ACC112 (cell line): ENCODE data around the gene SLC6A8.
"Not testable (repeated sequence)": the region's sequence is repeated elsewhere in the genome, so short reads cannot be mapped to it uniquely, and the experiment has no call there.

Experiments
- H2AFZ ChIP-seq: fragments of 200-600 bp; sonication (generic); one replicate; pipeline ENCODE4 v1.6.0; 2017; ENCODE audit warnings: antibody characterized with exemption, low read length; ENCODE audit not compliant: unreplicated experiment
- H3K27ac ChIP-seq: fragments of 200-600 bp; sonication (generic); 2 replicates; pipeline ENCODE4 v1.5.1; 2014; ENCODE audit warnings: low read depth, mild to moderate bottlenecking, antibody characterized with exemption, low read length, moderate library complexity
- H3K27me3 ChIP-seq: fragments of 200-600 bp; sonication (generic); 2 replicates; pipeline ENCODE4 v1.6.1; 2014; ENCODE audit warnings: mild to moderate bottlenecking, antibody characterized with exemption, low read length, moderate library complexity, mixed read lengths; ENCODE audit not compliant: insufficient read depth
- H3K36me3 ChIP-seq: fragments of 200-600 bp; sonication (generic); 2 replicates; pipeline ENCODE4 v1.6.1; 2016; ENCODE audit warnings: mild to moderate bottlenecking, antibody characterized with exemption, low read length, moderate library complexity, mixed read lengths; ENCODE audit not compliant: insufficient read depth
- H3K4me1 ChIP-seq: fragments of 200-600 bp; sonication (generic); one replicate; pipeline ENCODE4 v1.6.1; 2016; ENCODE audit warnings: low read length, mixed read lengths; ENCODE audit not compliant: insufficient read depth, unreplicated experiment, control insufficient read depth
- H3K4me3 ChIP-seq: fragments of 200-600 bp; sonication (generic); 2 replicates; pipeline ENCODE4 v1.5.1; 2014; ENCODE audit warnings: mild to moderate bottlenecking, low read depth, low read length
- H3K79me2 ChIP-seq: fragments of 200-600 bp; sonication (generic); one replicate; pipeline ENCODE4 v1.6.0; 2016; ENCODE audit warnings: low read length; ENCODE audit not compliant: control insufficient read depth, unreplicated experiment, insufficient read depth

SLC6A8 gene

DNA sequence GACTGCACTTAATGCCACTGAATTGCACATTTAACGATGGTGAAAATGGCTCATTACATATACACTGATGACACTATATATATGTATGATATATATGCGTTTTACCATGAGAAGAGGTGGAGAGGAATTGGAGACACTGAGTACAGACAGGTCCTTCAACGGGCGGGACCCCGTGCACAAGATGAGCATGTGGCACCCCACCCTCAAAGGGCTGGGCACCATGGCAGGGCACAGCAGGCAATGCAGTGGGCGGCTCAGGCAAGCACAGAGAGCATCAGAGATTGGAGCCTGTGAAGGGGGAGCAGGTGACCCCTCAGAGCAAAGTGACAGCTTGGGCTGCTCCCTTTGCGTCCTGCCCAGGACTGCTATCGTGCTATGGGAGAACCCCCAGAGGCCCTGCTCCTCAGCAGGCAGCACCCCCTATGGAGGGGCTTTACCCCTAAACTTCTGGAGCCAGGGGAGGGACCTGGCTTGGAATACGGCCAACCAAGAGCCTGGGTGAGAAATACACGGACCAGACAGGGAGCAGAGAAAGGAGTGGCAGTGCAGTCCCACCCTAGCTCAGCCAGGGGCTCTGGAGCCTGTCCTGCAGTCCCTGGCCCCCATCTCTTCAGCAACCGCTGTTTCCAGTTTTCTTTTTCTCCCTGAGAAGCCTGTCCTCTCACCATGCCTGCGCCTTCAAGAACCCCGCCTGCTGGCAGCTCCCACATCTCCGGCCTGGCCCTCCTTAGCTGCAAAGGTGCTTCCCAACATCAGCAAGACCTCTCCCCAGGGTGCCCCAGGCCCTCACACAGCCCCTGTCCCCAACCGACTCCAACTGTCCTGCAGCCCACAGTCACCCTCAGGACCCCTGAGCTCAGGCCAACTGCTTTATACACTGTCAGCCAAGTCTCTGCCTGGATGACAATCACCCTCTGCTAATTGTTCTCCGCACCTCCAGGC lies 10.5 kb downstream of the SLC6A8 start:
- Histone ChIP-seq H3K36me3 (no peaks in the 10 kb centered on the region), H3K79me2 (no peaks in the 10 kb centered on the region), H3K27me3 (no peaks in the 10 kb centered on the region)

DNA sequence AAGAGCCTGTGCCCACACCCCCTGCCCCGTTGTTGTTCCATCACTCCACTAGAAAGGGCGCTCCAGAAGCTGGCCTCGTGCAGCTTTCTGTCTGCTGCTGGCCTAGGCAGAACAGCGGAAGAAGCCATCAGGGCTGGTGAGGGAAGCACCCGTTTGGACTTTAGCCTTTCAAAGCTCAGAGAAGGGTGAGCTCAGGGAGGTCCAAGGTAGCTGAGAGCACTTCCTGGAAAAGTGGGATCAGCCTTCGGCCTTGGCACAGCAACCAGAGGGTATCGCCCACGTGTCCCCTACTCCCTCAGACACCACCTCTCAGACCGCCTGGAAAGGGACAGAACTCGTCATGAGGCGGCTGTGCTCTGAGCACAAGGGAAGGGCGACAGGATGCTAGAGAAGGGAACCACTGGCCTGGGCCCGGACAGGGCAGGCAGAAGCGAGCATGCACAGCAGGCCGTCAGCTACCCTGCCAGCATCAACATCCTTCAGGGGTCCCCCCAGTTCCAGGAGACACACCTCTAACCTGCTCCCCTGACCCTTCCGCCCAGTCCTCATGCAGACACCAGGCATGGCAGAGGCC lies 11.6 kb downstream of the SLC6A8 start:
- H2AFZ ChIP-seq, H3K27ac ChIP-seq, H3K27me3 ChIP-seq, H3K79me2 ChIP-seq, H3K36me3 ChIP-seq, H3K4me3 ChIP-seq, H3K4me1 ChIP-seq: not testable (repeated sequence)

More for the DNA sequence above, 10.5 kb downstream of the SLC6A8 start:
- Histone ChIP-seq H2AFZ (no peak overlapping the region), H3K4me1 (no peaks in the 10 kb centered on the region), H3K27ac (no peak overlapping the region), H3K4me3 (no peak overlapping the region)

DNA sequence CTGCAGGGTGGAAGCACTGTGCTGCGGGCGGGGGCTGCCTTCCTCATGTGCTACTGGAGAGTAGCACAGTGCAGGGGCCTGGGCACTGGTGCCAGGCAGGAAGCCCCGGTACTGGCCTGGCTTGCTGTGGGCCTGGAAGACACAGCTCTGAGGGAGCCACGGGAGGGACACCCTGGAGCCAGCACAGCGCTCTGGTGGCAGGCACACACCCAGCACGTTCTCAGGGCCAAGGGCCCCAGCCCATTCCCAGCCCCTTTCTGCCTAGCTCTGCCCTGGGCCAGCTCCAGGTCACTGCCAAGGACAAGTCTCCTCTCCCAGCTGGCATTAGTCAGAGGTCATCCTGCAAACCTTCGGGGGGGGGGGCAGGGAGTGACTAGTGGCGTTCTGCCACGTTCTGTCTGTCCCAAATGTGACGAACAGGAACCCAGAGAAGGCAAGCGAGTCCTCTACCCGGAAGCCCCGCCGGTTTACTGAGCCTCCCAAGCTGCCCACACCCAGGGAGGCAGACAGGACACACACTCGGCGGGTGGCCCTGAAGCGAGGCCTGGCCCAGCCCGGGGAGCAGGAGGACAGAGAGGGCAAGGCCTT lies 12.2 kb downstream of the SLC6A8 start:
- not testable (repeated sequence) for H3K27me3 ChIP-seq, H3K27ac ChIP-seq, H3K4me1 ChIP-seq, H3K4me3 ChIP-seq, H3K79me2 ChIP-seq, H2AFZ ChIP-seq, H3K36me3 ChIP-seq

DNA sequence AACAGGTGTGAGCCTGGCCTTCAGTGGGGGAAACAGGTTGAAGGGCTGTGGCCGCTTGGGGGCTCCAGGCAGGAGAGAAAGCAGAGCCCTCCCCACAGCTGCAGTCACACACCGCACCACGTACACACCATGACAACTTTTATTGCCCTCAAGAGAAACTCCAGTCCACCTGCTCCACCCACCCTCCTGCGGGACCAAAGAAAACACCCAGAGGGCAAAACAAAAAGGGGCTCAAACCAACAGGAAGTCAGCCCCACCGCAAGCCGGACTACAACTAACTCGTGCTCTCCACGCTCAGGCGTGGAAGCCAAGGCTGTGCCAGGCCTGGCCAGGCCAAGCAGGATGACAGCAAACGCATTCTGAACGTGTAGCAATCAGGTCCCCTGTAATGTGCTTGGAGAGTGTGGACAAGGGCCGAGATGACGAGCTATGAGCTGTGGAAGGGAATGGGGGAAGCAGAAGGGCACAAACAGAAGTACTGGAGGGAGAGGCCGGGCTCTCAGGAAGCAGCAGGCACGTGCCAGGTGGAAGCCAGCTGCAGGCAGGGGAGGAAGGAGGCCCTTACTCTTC lies 12.7 kb downstream of the SLC6A8 start:
- H3K36me3 ChIP-seq = no peaks in the 10 kb centered on the region
- H2AFZ ChIP-seq = no peak overlapping the region
- no peaks in the 10 kb centered on the region for H3K4me1 ChIP-seq
- H3K27me3 ChIP-seq = no peaks in the 10 kb centered on the region
- H3K4me3 ChIP-seq = no peak overlapping the region
- no peaks in the 10 kb centered on the region for H3K79me2 ChIP-seq
- no peak overlapping the region for H3K27ac ChIP-seq

DNA sequence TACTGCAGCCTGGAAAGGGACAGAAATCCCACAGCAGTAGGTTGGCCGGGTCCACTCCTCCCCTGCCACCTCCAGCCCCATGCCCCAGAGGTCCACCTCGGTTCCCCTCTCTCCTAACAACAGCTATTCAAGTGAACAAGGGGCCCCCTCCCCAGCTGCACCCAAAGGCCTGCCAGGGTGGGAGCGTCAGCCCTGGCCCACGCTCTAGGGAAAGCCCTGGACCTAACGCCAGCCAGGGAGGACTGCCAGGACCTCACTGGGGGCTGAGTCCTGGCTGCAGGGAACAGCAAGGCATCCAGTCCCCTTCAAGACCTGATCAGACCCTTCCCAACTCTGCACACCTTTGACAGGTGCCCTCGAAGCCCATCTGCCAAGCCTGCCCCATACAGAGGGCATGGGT lies 13.2 kb downstream of the SLC6A8 start:
- no peaks in the 10 kb centered on the region for H3K79me2 ChIP-seq
- no peak overlapping the region for H2AFZ ChIP-seq
- no peaks in the 10 kb centered on the region for H3K36me3 ChIP-seq
- H3K27me3 ChIP-seq = no peaks in the 10 kb centered on the region
- H3K4me1 ChIP-seq = no peaks in the 10 kb centered on the region
- no peak overlapping the region for H3K27ac ChIP-seq
- no peak overlapping the region for H3K4me3 ChIP-seq

DNA sequence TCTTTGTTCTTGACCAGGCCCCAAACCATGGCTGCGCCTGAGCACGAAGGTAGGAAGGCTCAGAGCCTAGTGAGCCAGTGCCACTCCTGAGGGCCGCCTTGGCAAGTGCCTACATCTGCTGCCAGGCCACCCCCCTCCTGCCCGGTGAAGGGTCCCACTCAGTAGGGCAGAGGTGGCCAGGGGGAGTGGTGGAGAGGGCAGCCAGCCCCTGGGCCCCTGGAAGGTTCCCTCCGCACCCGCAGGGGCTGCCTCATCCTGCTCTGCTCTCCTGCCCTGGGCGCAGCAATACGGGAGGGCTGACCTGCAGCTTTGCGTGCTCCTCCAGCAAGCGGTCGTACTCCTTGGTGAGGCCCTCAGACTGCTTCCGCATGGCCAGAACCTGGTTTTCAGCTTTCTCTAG lies 14.0 kb downstream of the SLC6A8 start:
- no peaks in the 10 kb centered on the region for H3K36me3 ChIP-seq
- no peaks in the 10 kb centered on the region for H3K27me3 ChIP-seq

DNA sequence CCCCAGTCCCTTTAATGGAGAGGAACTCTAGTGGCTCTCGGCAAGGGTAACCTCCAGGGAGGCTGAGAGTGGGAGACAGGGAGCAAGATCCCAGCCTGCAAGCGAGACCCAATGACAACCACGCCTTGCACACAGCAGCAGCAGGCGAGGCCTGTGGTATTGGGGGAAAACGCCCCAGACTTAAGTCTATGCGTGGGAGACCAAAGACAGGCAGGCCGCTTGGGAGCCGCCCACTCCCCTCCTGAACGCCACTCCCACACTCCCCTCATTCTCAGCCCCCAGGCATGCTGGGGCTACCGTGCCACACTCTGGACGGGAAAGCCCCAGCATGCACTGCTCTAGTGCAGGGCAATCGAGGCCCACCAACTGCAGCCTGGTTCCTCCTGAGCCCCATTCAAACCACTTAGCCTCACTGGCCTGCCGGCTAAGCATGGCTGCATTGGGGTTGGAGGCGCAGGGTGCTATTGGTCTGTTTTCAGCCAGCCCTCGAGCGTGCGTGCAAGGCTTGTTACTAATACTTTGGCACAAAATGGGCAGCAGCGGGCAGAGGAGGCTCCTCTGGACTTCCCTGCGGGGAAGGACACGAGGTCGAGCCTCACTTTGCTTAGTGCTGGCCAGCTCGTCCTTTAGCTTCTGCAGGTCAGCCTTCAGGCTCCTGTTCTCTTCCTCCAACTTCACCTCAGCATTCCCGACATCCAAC lies 14.8 kb downstream of the SLC6A8 start:
- H2AFZ ChIP-seq = no peak overlapping the region
- no peaks in the 10 kb centered on the region for H3K4me1 ChIP-seq
- H3K4me3 ChIP-seq = no peak overlapping the region
- no peaks in the 10 kb centered on the region for H3K27me3 ChIP-seq
- no peaks in the 10 kb centered on the region for H3K79me2 ChIP-seq
- H3K27ac ChIP-seq = no peak overlapping the region
- no peaks in the 10 kb centered on the region for H3K36me3 ChIP-seq

More for the DNA sequence above, 14.0 kb downstream of the SLC6A8 start:
- H3K4me3 ChIP-seq = no peak overlapping the region
- no peak overlapping the region for H3K27ac ChIP-seq
- no peaks in the 10 kb centered on the region for H3K4me1 ChIP-seq
- H2AFZ ChIP-seq = no peak overlapping the region
- no peaks in the 10 kb centered on the region for H3K79me2 ChIP-seq

DNA sequence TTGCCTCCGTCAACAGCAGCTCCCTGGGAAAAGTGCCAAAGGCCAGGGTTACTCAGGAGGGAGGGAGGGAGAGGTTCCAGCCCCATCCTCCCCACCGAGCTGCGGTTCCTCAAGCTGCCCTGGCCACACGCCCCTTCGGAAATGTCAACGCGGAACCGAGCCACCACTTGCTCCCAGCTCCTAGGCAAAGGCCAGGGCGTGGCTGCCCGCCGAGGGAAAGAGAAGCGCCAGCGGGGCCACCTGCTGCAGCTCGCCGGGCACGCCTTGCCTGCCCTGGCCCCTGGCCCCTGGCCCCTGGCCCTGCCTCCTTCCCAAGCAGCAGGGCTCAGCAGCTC lies 15.3 kb downstream of the SLC6A8 start:
- H3K4me1 ChIP-seq = no peaks in the 10 kb centered on the region
- no peak overlapping the region for H3K4me3 ChIP-seq
- no peaks in the 10 kb centered on the region for H3K79me2 ChIP-seq
- H3K27ac ChIP-seq = no peak overlapping the region
- no peaks in the 10 kb centered on the region for H3K27me3 ChIP-seq
- no peak overlapping the region for H2AFZ ChIP-seq
- no peaks in the 10 kb centered on the region for H3K36me3 ChIP-seq

DNA sequence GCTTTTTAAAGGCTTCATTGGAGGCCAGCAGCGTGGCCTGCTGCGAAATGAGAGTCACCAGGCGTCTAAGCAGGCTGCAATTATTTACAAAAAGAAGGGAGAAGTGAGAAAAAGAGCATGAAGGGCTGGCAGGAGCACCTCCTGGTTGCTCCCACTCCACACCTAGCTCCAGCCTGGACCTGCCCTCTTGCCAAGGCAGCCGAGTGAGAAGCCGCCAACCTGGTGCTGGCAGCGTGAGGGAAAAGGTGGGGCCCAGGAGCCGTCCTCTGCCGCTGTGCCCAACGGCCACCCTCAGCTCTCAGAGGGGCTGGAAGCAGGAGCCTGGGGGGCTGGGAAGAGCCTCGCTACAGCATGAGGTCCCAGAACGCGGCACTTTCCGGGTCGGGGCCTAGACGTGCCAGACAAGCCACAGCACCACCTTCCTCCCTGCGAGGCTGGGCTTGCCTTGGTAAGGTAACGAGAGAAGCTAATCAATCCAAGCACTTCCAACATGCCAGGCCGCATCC lies 16.3 kb downstream of the SLC6A8 start:
- no peak overlapping the region for H3K27ac ChIP-seq
- H3K4me1 ChIP-seq = no peaks in the 10 kb centered on the region
- H2AFZ ChIP-seq = no peak overlapping the region
- no peak overlapping the region for H3K4me3 ChIP-seq
- no peaks in the 10 kb centered on the region for H3K36me3 ChIP-seq
- H3K79me2 ChIP-seq = no peaks in the 10 kb centered on the region
- no peaks in the 10 kb centered on the region for H3K27me3 ChIP-seq

DNA sequence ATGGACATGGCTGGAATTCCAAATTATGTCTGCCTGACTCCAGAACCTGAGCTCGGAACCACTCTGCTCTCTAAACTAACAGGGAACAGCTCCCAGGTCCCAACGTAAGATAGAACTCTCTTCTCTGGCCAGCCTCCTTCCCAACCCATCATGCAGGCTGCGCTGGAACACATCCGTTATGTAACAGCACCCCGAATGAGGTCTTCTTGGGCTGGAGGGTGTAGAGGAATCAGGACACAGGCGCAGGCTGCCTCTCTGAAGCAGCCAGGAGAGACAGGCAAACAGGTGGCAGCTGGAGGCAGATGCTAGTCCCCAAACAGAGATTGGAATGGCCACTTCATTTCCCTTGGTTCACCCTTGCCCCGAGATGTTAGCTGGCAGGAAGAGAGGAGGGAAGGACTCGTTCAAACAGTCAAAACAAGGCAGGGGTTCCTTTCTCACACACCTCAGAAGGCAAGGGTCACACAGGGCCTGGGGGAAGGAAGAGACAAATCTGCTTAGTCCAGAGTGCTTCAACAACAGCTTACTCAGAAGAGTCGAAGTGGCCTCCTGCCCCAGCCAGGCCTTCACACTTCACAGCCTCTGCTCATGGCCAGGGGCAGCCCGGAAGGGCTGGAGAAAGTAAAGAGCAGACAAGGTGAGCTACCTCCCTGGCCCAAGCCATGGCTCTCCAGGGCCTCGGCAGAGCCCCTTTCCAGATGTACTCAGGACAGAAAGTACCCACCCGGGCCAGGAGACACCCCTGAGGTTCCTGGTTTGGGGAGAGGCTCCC lies 17.1 kb downstream of the SLC6A8 start:
- not testable (repeated sequence) for H2AFZ ChIP-seq, H3K27me3 ChIP-seq, H3K4me3 ChIP-seq, H3K4me1 ChIP-seq, H3K79me2 ChIP-seq, H3K36me3 ChIP-seq, H3K27ac ChIP-seq
